H1 (cell line): ENCODE measurements around the gene SLCO1C1. TPM values are rescaled to one million over a fixed set of nuclear protein-coding genes. Genes with fewer than 3 reads are reported as not detected.

ENCODE experiments used
- CTCF ChIA-PET: fragments of 300-600 bp; sonication (Branson Sonifier 250); formaldehyde crosslinking; loops from one replicate; lab custom pipeline; 2021; ENCODE audit not compliant: partially characterized antibody; lab: Charles Lee
- POLR2A ChIA-PET: fragments of 300-600 bp; sonication (Branson Sonifier 250); formaldehyde crosslinking; loops from one replicate; lab custom pipeline; 2021; ENCODE audit warnings: inconsistent platforms; ENCODE audit not compliant: partially characterized antibody; lab: Charles Lee
- DNase-seq, 2 experiments: peaks; one replicate each; pipeline versions ENCODE4 v3.0.0 to v3.0.0-alpha.2; 2010 to 2022; ENCODE audit warnings: low spot score in 2 of 2, low read depth in 1 of 2, mixed read lengths in 1 of 2
- FAIRE-seq: peaks from 2 replicates; lab custom pipeline; 2011; peaks lifted over from hg19 to GRCh38; lab: Jason Lieb, UNC
- H2AFZ ChIP-seq: 2 replicates; pipeline ENCODE4 v1.8.1; 2012; ENCODE audit warnings: low read length, inconsistent platforms
- H2AK5ac ChIP-seq: 2 replicates; pipeline ENCODE4 v1.6.1; 2013; ENCODE audit warnings: low read depth, low read length
- H2BK120ac ChIP-seq: replicated peaks from 2 replicates; pipeline ENCODE3; 2013; ENCODE audit warnings: low read depth, low read length, inconsistent platforms
- H2BK12ac ChIP-seq: 2 replicates; pipeline ENCODE4 v1.6.1; 2013; ENCODE audit warnings: low read depth, low read length
- H2BK15ac ChIP-seq: 2 replicates; pipeline ENCODE4 v1.6.1; 2013; ENCODE audit warnings: low read length
- H2BK20ac ChIP-seq: 2 replicates; pipeline ENCODE4 v1.6.1; 2013; ENCODE audit warnings: low read length
- H2BK5ac ChIP-seq: 2 replicates; pipeline ENCODE4 v1.6.1; 2013; ENCODE audit warnings: low read depth, low read length
- H3K14ac ChIP-seq: 2 replicates; pipeline ENCODE4 v1.6.1; 2013; ENCODE audit warnings: inconsistent platforms; ENCODE audit not compliant: insufficient read length
- H3K18ac ChIP-seq: 2 replicates; pipeline ENCODE4 v1.6.1; 2013; ENCODE audit warnings: low read length; ENCODE audit errors: extremely low read depth
- H3K23ac ChIP-seq: 2 replicates; pipeline ENCODE4 v1.6.1; 2013; ENCODE audit warnings: inconsistent platforms; ENCODE audit not compliant: insufficient read length
- H3K23me2 ChIP-seq: 2 replicates; pipeline ENCODE4 v1.6.1; 2013; ENCODE audit warnings: low read depth, low read length
- H3K27ac ChIP-seq: 2 replicates; pipeline ENCODE4 v1.6.1; 2011; ENCODE audit warnings: low read depth, low read length, inconsistent platforms
- H3K27me3 ChIP-seq, 4 experiments: replicated peaks in 1 of 4; 1 replicate in 1 of 4; 2 replicates in 3 of 4; pipeline versions ENCODE4 v1.6.1 to v1.8.1; 2011 to 2013; ENCODE audit warnings: low read length in 3 of 4, mild to moderate bottlenecking in 3 of 4, inconsistent platforms in 2 of 4, mixed read lengths in 2 of 4, moderate library complexity in 1 of 4; ENCODE audit not compliant: control insufficient read depth in 3 of 4, insufficient read depth in 3 of 4; ENCODE audit errors: extremely low read depth in 1 of 4
- H3K36me3 ChIP-seq, 4 experiments: 2 replicates each; pipeline versions ENCODE4 v1.6.1 to v1.8.1; 2011 to 2013; ENCODE audit warnings: mild to moderate bottlenecking in 4 of 4, low read length in 3 of 4, moderate library complexity in 2 of 4, control low read depth in 1 of 4, inconsistent platforms in 1 of 4; ENCODE audit not compliant: insufficient read depth in 4 of 4, control insufficient read depth in 2 of 4
- H3K4ac ChIP-seq: replicated peaks from 2 replicates; pipeline ENCODE3; 2013; ENCODE audit warnings: low read length, low read depth, mixed read lengths, inconsistent platforms; ENCODE audit not compliant: insufficient read length
- H3K4me1 ChIP-seq, 4 experiments: replicated peaks in 1 of 4; 1 replicate in 1 of 4; 2 replicates in 3 of 4; pipeline versions ENCODE4 v1.6.1 to v1.8.1; 2011 to 2013; ENCODE audit warnings: low read length in 3 of 4, inconsistent platforms in 2 of 4, mixed read lengths in 1 of 4; ENCODE audit not compliant: insufficient read depth in 4 of 4, control insufficient read depth in 3 of 4
- H3K4me2 ChIP-seq, 2 experiments: 2 replicates each; pipeline versions ENCODE4 v1.6.1 to v1.8.1; 2011 to 2013; ENCODE audit warnings: low read depth in 2 of 2, low read length in 2 of 2, control low read depth in 1 of 2, inconsistent platforms in 1 of 2, mild to moderate bottlenecking in 1 of 2; ENCODE audit not compliant: insufficient read depth in 1 of 2
- H3K4me3 ChIP-seq, 4 experiments: fragments of 200-600, 300-600 bp in 1 of 4; sonication (generic), shearing (Covaris generic), sonication (Bioruptor Twin) in 1 of 4; 2 replicates each; pipeline versions ENCODE4 v1.5.1 to v1.8.1; 2011 to 2016; ENCODE audit warnings: low read length in 4 of 4, low read depth in 3 of 4, control low read depth in 2 of 4, inconsistent platforms in 2 of 4, mild to moderate bottlenecking in 2 of 4, mixed read lengths in 1 of 4, moderate library complexity in 1 of 4; ENCODE audit not compliant: insufficient read depth in 2 of 4; ENCODE audit errors: extremely low read depth in 1 of 4
- H3K56ac ChIP-seq: replicated peaks from 2 replicates; pipeline ENCODE3; 2013; ENCODE audit warnings: low read depth, mild to moderate bottlenecking, mixed read lengths, low read length, inconsistent platforms; ENCODE audit not compliant: insufficient read length
- H3K79me1 ChIP-seq: 2 replicates; pipeline ENCODE4 v1.6.1; 2013; ENCODE audit warnings: low read depth, low read length, control low read depth
- H3K79me2 ChIP-seq, 2 experiments: 2 replicates each; pipeline versions ENCODE4 v1.6.1 to v1.8.1; 2012 to 2013; ENCODE audit warnings: low read length in 2 of 2, mild to moderate bottlenecking in 2 of 2, inconsistent platforms in 1 of 2; ENCODE audit not compliant: insufficient read depth in 2 of 2, control insufficient read depth in 1 of 2
- H3K9ac ChIP-seq, 4 experiments: replicated peaks in 1 of 4; 1 replicate in 1 of 4; 2 replicates in 3 of 4; pipeline versions ENCODE4 v1.6.1 to v1.8.1; 2011 to 2013; ENCODE audit warnings: low read depth in 3 of 4, low read length in 3 of 4, control low read depth in 2 of 4, mild to moderate bottlenecking in 2 of 4, moderate library complexity in 2 of 4, inconsistent platforms in 1 of 4; ENCODE audit errors: extremely low read depth in 1 of 4
- H3K9me3 ChIP-seq, 2 experiments: 2 replicates each; pipeline versions ENCODE4 v1.6.1 to v1.8.1; 2012 to 2013; ENCODE audit warnings: mild to moderate bottlenecking in 2 of 2, moderate library complexity in 2 of 2, control low read depth in 1 of 2, inconsistent platforms in 1 of 2, low read depth in 1 of 2, low read length in 1 of 2, mixed read lengths in 1 of 2; ENCODE audit not compliant: insufficient read depth in 2 of 2
- H4K20me1 ChIP-seq, 2 experiments: replicated peaks in 1 of 2; 2 replicates each; pipeline versions ENCODE3 to v1.8.1; 2011 to 2013; ENCODE audit warnings: inconsistent platforms in 2 of 2, low read length in 2 of 2, mild to moderate bottlenecking in 1 of 2; ENCODE audit not compliant: insufficient read depth in 2 of 2, control insufficient read depth in 1 of 2
- H4K5ac ChIP-seq: 2 replicates; pipeline ENCODE4 v1.6.1; 2013; ENCODE audit warnings: low read length, low read depth, mixed read lengths, inconsistent platforms; ENCODE audit not compliant: insufficient read length
- H4K8ac ChIP-seq: 2 replicates; pipeline ENCODE4 v1.8.0; 2013; ENCODE audit warnings: mild to moderate bottlenecking, moderate library complexity, low read length, inconsistent platforms; ENCODE audit not compliant: insufficient read depth; ENCODE audit errors: extremely low read depth
- H4K91ac ChIP-seq: replicated peaks from 2 replicates; pipeline ENCODE3; 2013; ENCODE audit warnings: low read length, mixed read lengths, inconsistent platforms; ENCODE audit not compliant: insufficient read length
- EGR1 ChIP-seq: IDR thresholded peaks from 2 replicates; pipeline ENCODE4 v1.6.1; 2011; ENCODE audit warnings: low read depth, low read length, borderline replicate concordance
- JUN ChIP-seq: IDR thresholded peaks from 2 replicates; pipeline ENCODE4 v1.6.1; 2011; ENCODE audit warnings: low read depth, mild to moderate bottlenecking, improper control_type of control experiment, low read length
- WGBS, 2 experiments: shearing (Covaris generic) in 1 of 2; methylation state at CpG; one replicate each; pipeline versions ENCODE4 v1.1.6 to v1.1.7; 2013 to 2015; ENCODE audit warnings: low lambda C conversion rate in 2 of 2, mixed read lengths in 2 of 2, inconsistent platforms in 1 of 2, low coverage in 1 of 2, missing lambda C conversion rate in 1 of 2; ENCODE audit not compliant: insufficient replicate concordance in 2 of 2, insufficient coverage in 1 of 2, insufficient read length in 1 of 2; ENCODE audit errors: extremely low coverage in 1 of 2, missing lambda C conversion rate in 1 of 2; 5-methylcytosine and 5-hydroxymethylcytosine counted together
- polyA plus RNA-seq, 7 experiments: library from polyadenylated mRNA; depleted of rRNA in 3 of 7; stranded (reverse) in 5 of 7; unstranded in 2 of 7; fragments of >200 nt in 5 of 7; fragments of 200-250 nt in 2 of 7; gene quantifications; 1 replicate in 5 of 7; 2 replicates in 1 of 7; 4 replicates in 1 of 7; pipeline versions ENCODE4 v1.2.1 to v1.2.3, GENCODE V29; 2011 to 2013; ENCODE audit warnings: missing spikeins in 2 of 7, mixed read lengths in 2 of 7
- total RNA-seq: library from RNA; stranded (reverse); fragmentation: NEBNext Ultra II Directional; extraction: Animal tissue kit (Norgen Biotek cat#: 25700); gene quantifications from 2 replicates; pipeline ENCODE4 v1.2.1, GENCODE V29; 2021

Gene SLCO1C1
- total and polyA plus RNA-seq, 2 of the 8 experiments (the other 6 are each of a cell fraction or from before 2014, with no cell fraction given), result 0.18 to 0.74 TPM

DNA sequence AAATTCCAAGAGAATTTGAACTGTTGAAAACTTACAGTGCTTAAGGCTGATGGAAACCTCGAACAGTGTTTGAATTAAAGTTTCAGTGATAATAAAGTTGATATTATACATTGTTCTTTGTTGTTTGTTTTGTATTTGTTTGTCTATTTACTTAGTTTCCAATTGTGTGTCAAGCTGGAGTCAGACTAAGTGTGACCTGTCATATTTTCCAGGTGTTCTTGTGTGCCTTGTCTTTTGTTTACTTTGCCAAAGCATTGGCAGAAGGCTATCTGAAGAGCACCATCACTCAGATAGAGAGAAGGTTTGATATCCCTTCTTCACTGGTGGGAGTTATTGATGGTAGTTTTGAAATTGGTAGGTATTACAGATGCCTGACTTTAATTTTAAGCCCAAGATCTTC is 6.0 kb downstream of the SLCO1C1 start:
- no peak overlapping the region for H2BK5ac ChIP-seq
- no peak overlapping the region for H4K5ac ChIP-seq
- H3K23me2 ChIP-seq, result no peaks in the 10 kb centered on the region
- FAIRE-seq, result no peak
- H3K18ac ChIP-seq, result no peak overlapping the region
- H3K79me2 ChIP-seq, result no peaks in the 10 kb centered on the region
- H3K4ac ChIP-seq, result no peak overlapping the region
- H3K9me3 ChIP-seq, result no peaks in the 10 kb centered on the region
- CTCF ChIA-PET, result no interaction called here
- no peak overlapping the region for H3K23ac ChIP-seq
- H2BK12ac ChIP-seq, result no peak overlapping the region
- H4K8ac ChIP-seq, result no peak overlapping the region
- no peak overlapping the region for H2BK120ac ChIP-seq
- H4K91ac ChIP-seq, result no peak overlapping the region
- no peak for DNase-seq
- H3K4me1 ChIP-seq, result no peaks in the 10 kb centered on the region; a peak in 3 of 7 replicates
- POLR2A ChIA-PET, result no interaction called here
- no peak overlapping the region for H2BK20ac ChIP-seq
- no peaks in the 10 kb centered on the region for H3K79me1 ChIP-seq
- H2BK15ac ChIP-seq, result no peak overlapping the region
- no peak overlapping the region for H3K9ac ChIP-seq
- no peaks in the 10 kb centered on the region for H4K20me1 ChIP-seq
- no peak overlapping the region for H3K4me2 ChIP-seq
- no peaks in the 10 kb centered on the region for H3K27me3 ChIP-seq
- no peak overlapping the region for H2AK5ac ChIP-seq
- no peak overlapping the region for H3K14ac ChIP-seq
- no peak for TF ChIP-seq JUN
- TF ChIP-seq EGR1, result no peak
- TF ChIP-seq, all 59 proteins: peak for 0
- no peak overlapping the region for H3K4me3 ChIP-seq
- H2AFZ ChIP-seq, result no peak overlapping the region
- WGBS, 2 experiments, result 81% methylated on average over 1 of the region's 1 CpG; no CpG with 5 or more reads in 1 of the 2 experiments
- no peaks in the 10 kb centered on the region for H3K36me3 ChIP-seq
- no peak overlapping the region for H3K56ac ChIP-seq
- H3K27ac ChIP-seq, result no peak overlapping the region
